ENCODE measurements around the gene LRRC46. TPM values are rescaled to one million over a fixed set of nuclear protein-coding genes. Genes with fewer than 3 reads are reported as not detected.
A peak's percentile ranks its signal among the peaks of the same experiment; 100 is the strongest.

The LRRC46 gene, protein sequence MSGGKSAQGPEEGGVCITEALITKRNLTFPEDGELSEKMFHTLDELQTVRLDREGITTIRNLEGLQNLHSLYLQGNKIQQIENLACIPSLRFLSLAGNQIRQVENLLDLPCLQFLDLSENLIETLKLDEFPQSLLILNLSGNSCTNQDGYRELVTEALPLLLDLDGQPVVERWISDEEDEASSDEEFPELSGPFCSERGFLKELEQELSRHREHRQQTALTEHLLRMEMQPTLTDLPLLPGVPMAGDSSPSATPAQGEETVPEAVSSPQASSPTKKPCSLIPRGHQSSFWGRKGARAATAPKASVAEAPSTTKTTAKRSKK
- total RNA-seq, result 0.28 TPM

DNA sequence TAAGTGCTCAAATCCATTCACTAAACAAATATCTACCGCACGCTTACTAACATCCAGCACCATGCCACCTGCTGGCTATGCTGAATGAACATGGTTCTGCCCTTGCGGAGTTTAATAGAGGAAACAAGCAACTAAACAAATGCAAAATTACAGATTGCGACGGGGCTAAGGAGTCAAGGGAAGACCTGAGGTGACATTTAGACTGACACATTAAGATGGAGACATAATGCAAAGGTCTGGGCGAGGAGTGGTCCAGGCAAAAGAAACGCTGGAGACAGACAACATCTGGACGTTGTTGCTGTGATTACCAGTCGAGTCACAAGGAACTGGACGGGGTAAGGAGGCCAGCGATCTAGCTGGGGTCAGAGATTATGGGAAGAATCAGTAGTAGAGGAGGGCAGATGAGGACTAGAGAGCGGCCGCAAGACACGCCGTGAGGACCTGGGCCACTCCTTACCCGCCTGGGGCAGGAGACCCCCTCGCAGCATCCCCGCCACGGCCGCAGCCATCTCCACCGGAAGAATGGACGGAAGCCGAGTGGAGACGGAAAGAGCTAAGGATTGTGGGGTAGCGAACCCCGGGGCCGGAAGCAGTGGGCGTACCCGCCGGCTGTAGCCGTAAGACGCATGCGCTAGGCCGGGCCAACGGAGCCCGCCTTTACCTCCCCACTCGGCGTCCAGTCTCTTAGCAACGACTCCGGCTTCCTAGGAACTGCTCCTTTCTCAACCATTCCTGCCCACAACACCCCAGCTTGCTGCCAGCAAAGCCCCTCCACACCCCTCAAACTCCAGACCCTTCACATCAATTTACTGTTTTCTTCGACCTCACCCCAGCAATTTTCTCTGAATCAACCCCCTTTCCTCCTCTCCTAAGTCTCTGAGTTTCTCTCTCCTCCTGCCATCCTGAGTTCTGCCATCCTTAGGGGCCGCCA is at the start of gene LRRC46, which contains the start of gene MRPL10:
LRRC46 (plus strand) TSS at position 668 of the 931 bp plus-strand sequence. CDS start 320 bp downstream, outside the sequence.
MRPL10 (minus strand) TSS at position 539 of the 931 bp plus-strand sequence; CDS start at position 509, 30 bp downstream.
- peak; percentile 93 for ATAC-seq

- ATAC-seq, result no peak
These were observed 45.8 kb upstream of the LRRC46 start for GRCh38 chr17:47785538-47786123.

GRCh38 chr17:47789611-47790561 is 41.6 kb upstream of the LRRC46 start:
- ATAC-seq, result peak; percentile 77

- ATAC-seq, result no peak
These were observed 40.4 kb upstream of the LRRC46 start for GRCh38 chr17:47791025-47791424.

DNA sequence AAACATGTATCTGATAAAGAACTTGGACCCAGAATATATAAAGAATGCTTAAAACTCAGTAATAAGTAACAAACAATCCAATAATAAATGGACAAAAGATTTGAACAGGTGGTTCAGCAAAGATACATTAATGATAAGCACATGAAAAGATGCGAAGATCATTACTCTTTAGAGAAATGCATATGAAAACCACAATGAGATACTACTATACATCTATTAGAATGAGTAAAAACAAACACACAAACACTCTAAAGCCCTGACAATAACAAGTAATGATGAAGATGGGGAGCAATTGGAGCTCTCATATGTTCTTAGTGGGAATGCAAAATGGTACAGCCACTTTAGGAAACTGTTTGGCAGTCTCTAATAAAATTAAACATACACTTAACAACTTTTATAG is 39.0 kb upstream of the LRRC46 start:
- no peak for ATAC-seq

- no peak for ATAC-seq
These were observed 38.5 kb upstream of the LRRC46 start for GRCh38 chr17:47792979-47793378.

- ATAC-seq, result no peak
These were observed 33.7 kb upstream of the LRRC46 start for GRCh38 chr17:47797797-47798196.

DNA sequence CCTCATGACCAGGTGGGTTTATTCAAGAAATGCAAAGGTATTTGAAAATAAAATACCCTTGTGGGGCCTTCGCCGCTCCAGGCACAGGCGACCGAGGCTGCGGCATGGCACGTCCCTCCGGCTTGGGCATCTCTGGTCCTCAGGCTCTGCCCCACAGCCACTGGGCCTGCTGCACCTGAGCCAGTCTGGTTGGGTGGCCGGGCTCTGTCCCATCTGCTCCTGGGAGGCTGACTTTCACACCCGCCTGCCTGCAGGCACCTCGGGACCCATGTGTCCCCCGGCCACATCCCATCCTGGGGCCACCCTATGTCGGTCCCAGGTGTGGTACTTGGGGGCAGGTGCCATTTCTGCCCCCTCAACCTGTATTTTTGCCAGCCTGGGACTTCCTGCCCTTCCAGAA is 30.8 kb upstream of the LRRC46 start:
- ATAC-seq, result no peak

GRCh38 chr17:47801176-47801765 is 30.2 kb upstream of the LRRC46 start:
- ATAC-seq, result no peak

DNA sequence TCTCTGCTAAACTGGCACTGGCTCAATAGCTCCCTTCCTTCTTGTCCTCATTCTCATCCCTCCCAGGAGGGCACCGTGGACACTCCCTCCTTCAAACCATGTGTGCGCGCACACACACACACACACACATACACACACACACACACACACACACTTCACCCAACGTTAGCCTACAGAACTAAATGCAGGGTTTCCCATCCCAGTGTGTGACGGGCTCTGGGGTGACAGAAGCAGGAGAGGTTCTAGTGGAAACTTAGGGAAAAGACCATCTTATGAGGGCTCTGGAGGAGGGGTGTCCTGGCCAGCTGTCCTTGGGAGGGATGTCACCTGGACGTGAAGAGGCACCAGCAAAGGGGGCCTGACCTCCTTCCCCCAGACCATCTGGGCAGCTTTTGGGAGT is 29.6 kb upstream of the LRRC46 start:
- no peak for ATAC-seq

DNA sequence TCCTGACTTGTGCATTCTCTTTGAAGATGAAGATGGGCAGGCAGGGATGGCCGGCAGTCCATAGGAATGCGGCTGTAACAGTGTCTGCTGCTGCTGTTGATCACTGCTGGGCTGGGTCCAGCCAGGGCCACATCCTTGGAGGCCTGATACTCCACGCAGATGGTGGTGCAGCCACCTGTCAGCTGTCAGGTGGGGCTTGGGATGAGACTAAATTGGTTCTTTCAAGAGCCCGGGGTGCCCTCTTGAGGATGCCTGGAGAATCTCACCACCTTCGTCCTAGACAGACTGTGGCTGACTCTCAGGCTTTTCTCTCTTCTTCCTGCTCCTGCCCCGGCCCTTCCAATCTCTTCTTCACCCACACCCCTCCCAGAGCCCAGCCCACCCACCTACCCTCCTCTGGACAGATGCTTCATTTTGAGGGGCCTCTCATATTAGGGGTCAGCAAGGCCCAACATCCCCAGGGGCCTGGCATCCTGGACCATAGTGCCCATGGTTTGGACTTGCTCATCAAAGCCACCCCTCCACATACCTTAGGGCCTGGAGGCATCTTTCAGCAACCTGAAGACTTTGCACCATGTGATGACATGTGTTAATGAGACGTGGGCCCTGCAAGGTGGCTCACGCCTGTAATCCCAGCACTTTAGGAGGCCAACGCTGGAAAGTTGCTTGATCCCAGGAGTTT is 29.0 kb upstream of the LRRC46 start:
- ATAC-seq, result peak; percentile 74

DNA sequence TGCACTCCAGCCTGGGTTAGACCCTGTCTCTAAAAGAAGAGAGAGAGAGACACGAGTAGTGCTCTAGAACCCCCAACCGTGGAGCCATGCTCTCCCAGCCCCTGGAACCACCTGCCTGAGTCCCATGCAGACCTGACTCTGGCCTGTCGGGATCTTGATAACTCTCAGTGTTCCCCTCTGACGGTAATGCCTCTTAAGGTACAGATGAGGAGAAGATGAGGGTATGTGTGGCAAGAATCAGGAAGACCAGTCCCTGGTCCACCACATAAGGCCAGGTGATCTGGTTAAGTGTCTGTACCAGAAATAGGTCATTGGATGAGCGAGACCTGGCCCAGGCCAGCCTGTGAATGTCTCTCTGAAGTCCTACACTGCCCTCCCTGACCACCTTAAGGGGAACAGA is 28.3 kb upstream of the LRRC46 start:
- no peak for ATAC-seq

- no peak for ATAC-seq
These were observed 27.7 kb upstream of the LRRC46 start for GRCh38 chr17:47803751-47804150.

GRCh38 chr17:47804461-47804860 is 27.0 kb upstream of the LRRC46 start:
- no peak for ATAC-seq

DNA sequence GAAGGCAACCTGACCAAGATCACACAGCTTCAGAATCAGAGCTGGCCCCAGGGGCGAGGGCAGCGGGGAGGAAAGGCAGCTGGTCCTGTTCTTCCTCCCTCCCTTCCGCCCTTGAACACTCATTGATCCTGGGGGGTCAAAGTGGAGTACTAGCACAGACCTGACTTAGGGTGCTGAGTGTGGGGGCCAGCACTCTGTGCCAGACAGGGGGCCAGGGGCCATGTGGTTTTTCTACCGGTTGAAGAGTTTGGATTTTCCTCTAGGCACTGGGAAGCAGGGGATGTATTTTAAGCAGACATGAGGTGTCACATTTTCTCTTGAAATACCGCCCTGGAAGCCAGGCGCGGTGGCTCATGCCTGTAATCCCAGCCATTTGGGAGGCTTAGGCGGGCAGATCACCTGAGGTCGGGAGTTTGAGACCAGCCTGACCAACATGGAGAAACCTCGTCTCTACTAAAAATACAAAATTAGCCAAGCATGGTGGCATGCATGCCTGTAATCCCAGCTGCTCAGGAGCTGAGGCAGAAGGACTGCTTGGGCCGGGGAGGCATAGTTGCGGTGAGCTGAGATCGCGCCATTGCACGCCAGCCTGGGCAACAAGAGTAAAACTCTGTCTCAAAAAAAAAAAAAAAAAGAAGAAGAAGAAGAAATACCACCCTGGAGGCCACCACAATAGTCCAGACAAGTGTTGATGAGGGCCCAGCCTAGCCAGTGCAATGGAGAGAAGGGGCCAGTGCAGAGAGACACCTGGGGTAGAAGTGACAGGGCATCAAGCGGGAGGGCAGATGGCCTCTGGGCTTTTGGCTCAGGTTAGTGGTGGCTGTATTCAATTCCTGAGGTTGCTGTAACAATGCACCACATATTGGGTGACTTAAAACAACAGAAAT is 25.2 kb upstream of the LRRC46 start:
- ATAC-seq, result no peak

GRCh38 chr17:47806913-47807255 is 24.6 kb upstream of the LRRC46 start:
- no peak for ATAC-seq

DNA sequence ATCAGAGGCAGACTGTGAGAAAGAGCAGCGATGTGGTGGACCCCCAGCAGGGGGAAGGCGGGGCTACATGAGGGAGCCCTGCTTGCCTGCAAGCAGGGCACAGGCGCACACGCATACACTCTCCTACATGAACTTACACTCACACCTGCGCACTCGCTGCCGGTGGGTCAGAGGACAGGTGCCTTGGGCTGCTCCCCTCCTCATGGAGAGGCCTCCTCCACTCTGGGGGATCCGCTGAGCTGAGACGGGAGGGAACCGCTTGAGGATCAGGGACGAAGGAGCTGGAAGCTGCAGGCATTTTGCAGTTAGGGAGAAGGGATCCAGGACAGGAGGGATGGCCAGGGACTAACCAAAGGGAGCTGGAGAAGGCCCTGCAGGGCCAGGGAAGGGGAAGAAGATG is 24.0 kb upstream of the LRRC46 start:
- no peak for ATAC-seq

DNA sequence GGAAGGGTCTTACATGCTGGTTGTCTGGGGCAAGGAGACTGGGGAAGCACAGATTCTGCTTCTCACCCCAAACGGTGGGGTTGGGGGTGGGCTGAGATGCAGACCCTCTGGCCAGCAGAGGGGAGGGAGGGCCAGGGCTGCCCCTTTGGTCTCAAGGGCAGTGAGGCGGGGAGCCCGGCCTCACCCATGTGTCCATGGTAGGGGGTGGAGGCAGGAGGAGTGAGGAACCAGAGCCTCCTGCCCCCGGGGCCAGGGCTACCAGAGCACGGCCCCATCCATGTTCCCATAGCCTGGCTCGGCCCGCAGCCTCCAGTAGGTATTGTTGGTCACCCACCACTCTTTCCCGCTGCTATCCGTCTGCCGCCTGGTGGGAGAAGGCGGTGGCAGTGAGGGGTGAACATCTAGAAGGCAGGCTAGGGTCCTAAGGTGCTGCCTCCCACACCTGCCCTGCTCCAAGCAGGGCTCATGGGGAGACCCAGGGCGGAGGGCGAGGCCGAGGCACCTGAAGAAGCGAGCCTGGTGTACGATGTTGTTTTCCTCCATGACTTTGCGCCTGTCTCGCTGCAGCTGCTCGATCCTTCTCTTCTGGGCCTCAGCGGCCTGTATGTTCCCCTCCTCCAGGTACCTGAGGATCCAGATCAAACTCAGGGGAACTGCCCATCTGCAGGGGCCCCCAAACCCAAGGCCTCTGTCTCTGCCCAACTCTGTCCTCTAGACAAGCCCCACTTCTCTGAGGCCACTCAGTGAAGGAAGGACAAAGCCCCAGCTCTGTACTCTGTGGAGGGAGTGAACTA is 23.2 kb upstream of the LRRC46 start:
- ATAC-seq, result no peak

DNA sequence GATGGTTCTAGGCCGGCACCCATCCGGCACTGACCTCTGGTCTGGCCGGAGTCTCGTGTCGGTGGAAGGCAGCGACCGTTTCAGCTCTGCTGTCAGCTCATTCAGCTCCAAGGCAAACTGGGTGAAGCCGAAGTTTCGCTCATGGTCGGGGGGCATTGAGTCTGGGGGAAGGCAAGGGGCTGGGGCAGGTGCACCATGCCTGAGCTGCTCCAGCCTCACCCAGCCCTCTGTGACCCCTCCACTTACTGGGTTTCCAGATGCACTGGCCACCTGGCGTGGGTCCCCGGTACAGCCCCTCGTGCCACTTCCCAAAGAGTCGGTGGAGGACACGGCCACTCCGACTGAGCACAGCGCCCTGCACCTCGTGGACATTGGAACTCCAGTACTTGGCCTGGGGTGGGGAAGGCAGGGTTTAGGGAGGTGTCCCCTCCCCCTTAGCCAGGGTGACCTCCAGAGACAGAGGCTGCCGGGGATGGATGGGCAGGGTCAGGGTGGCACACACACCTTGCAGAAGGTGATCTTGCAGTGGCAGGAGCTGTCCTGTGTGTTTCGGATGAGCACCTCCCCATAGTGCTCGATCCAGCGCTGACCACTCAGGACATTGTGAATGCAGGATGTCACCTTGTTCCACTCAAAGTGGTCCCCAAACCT is 22.5 kb upstream of the LRRC46 start:
- no peak for ATAC-seq

Data from esophagus mucosa (tissue), 1 donor.